WTC11 (cell line): ENCODE results near the gene NOS1.

Experiments
- ETV6 ChIP-seq: sonication (generic); formaldehyde crosslinking; IDR thresholded peaks from 2 replicates; pipeline ENCODE4 v1.8.1; 2022; ENCODE audit warnings: mild to moderate bottlenecking, missing genetic modification reagents
- SP1 ChIP-seq: sonication (generic); formaldehyde crosslinking; conservative IDR thresholded peaks from 2 replicates; pipeline ENCODE4 v1.8.1; 2022; ENCODE audit warnings: missing genetic modification reagents
- TCF7 ChIP-seq: sonication (generic); formaldehyde crosslinking; IDR thresholded peaks from 2 replicates; pipeline ENCODE4 v1.8.0; 2022; ENCODE audit warnings: mild to moderate bottlenecking, low read depth, missing genetic modification reagents, moderate library complexity
- TEAD1 ChIP-seq: sonication (generic); formaldehyde crosslinking; IDR thresholded peaks from 2 replicates; pipeline ENCODE4 v1.8.0; 2022; ENCODE audit warnings: mild to moderate bottlenecking, missing genetic modification reagents
- TF ChIP-seq, protein P1 (sequence below): fragments of 200-600 bp; IDR thresholded peaks from 2 replicates; pipeline ENCODE4 v1.8.0; 2022; ENCODE audit warnings: antibody characterized with exemption
- TF ChIP-seq, protein P2 (sequence below): fragments of 250-450 bp; sonication (Bioruptor Pico); IDR thresholded peaks from 2 replicates; pipeline ENCODE4 v1.8.0; 2021; ENCODE audit warnings: mild to moderate bottlenecking
- TF ChIP-seq, protein P3 (sequence below): sonication (generic); formaldehyde crosslinking; IDR thresholded peaks from 2 replicates; pipeline ENCODE4 v1.8.0; 2022; ENCODE audit warnings: mild to moderate bottlenecking, missing genetic modification reagents
- TF ChIP-seq, protein P4 (sequence below): sonication (generic); formaldehyde crosslinking; IDR thresholded peaks from 2 replicates; pipeline ENCODE4 v1.8.1; 2023; ENCODE audit warnings: mild to moderate bottlenecking, missing genetic modification reagents
- TF ChIP-seq, protein P5 (sequence below): sonication (generic); formaldehyde crosslinking; IDR thresholded peaks from 2 replicates; pipeline ENCODE4 v1.8.0; 2022; ENCODE audit warnings: mild to moderate bottlenecking, missing genetic modification reagents
- TF ChIP-seq, protein P6 (sequence below): sonication (generic); formaldehyde crosslinking; IDR thresholded peaks from 2 replicates; pipeline ENCODE4 v1.8.1; 2022; ENCODE audit warnings: low read depth, mild to moderate bottlenecking, moderate library complexity, missing genetic modification reagents, borderline replicate concordance

DNA sequence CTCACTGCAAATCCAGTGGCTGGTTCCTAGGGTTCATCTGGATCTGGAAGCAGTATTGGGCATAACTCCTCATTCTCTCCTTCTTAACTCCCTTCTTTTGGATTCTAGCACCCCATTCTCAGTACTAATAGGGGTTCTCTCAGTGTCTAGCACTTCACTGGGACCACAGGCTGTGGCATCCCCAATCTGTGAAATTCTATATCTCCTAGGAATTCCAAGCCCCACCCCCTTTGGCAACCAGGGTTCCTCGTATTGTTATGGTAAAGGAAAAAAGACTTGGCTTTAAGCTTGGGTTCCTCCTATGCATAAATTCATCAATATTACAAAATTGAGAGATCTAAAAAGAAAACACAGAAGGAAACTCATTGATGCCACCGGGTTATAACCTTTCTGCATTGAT, 126.2 kb downstream of the NOS1 start:
- TF ChIP-seq TCF7 (CRISPR knock-in tag) (no peak), TEAD1 (CRISPR knock-in tag) (no peak), ETV6 (no peak), SP1 (CRISPR knock-in tag) (no peak)
- TF ChIP-seq, protein P1, sequence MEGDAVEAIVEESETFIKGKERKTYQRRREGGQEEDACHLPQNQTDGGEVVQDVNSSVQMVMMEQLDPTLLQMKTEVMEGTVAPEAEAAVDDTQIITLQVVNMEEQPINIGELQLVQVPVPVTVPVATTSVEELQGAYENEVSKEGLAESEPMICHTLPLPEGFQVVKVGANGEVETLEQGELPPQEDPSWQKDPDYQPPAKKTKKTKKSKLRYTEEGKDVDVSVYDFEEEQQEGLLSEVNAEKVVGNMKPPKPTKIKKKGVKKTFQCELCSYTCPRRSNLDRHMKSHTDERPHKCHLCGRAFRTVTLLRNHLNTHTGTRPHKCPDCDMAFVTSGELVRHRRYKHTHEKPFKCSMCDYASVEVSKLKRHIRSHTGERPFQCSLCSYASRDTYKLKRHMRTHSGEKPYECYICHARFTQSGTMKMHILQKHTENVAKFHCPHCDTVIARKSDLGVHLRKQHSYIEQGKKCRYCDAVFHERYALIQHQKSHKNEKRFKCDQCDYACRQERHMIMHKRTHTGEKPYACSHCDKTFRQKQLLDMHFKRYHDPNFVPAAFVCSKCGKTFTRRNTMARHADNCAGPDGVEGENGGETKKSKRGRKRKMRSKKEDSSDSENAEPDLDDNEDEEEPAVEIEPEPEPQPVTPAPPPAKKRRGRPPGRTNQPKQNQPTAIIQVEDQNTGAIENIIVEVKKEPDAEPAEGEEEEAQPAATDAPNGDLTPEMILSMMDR, result no peak
- TF ChIP-seq, protein P2, sequence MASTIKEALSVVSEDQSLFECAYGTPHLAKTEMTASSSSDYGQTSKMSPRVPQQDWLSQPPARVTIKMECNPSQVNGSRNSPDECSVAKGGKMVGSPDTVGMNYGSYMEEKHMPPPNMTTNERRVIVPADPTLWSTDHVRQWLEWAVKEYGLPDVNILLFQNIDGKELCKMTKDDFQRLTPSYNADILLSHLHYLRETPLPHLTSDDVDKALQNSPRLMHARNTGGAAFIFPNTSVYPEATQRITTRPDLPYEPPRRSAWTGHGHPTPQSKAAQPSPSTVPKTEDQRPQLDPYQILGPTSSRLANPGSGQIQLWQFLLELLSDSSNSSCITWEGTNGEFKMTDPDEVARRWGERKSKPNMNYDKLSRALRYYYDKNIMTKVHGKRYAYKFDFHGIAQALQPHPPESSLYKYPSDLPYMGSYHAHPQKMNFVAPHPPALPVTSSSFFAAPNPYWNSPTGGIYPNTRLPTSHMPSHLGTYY (CRISPR knock-in tag), result no peak
- TF ChIP-seq, protein P3, sequence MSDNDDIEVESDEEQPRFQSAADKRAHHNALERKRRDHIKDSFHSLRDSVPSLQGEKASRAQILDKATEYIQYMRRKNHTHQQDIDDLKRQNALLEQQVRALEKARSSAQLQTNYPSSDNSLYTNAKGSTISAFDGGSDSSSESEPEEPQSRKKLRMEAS (CRISPR knock-in tag), result no peak
- TF ChIP-seq, protein P4, sequence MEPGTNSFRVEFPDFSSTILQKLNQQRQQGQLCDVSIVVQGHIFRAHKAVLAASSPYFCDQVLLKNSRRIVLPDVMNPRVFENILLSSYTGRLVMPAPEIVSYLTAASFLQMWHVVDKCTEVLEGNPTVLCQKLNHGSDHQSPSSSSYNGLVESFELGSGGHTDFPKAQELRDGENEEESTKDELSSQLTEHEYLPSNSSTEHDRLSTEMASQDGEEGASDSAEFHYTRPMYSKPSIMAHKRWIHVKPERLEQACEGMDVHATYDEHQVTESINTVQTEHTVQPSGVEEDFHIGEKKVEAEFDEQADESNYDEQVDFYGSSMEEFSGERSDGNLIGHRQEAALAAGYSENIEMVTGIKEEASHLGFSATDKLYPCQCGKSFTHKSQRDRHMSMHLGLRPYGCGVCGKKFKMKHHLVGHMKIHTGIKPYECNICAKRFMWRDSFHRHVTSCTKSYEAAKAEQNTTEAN (CRISPR knock-in tag), result no peak
- TF ChIP-seq, protein P5, sequence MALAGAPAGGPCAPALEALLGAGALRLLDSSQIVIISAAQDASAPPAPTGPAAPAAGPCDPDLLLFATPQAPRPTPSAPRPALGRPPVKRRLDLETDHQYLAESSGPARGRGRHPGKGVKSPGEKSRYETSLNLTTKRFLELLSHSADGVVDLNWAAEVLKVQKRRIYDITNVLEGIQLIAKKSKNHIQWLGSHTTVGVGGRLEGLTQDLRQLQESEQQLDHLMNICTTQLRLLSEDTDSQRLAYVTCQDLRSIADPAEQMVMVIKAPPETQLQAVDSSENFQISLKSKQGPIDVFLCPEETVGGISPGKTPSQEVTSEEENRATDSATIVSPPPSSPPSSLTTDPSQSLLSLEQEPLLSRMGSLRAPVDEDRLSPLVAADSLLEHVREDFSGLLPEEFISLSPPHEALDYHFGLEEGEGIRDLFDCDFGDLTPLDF (CRISPR knock-in tag), result no peak
- TF ChIP-seq, protein P6, sequence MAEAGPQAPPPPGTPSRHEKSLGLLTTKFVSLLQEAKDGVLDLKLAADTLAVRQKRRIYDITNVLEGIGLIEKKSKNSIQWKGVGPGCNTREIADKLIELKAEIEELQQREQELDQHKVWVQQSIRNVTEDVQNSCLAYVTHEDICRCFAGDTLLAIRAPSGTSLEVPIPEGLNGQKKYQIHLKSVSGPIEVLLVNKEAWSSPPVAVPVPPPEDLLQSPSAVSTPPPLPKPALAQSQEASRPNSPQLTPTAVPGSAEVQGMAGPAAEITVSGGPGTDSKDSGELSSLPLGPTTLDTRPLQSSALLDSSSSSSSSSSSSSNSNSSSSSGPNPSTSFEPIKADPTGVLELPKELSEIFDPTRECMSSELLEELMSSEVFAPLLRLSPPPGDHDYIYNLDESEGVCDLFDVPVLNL (CRISPR knock-in tag), result no peak
